HG02763 (cell line): ENCODE results near the gene ANK3.
"Not testable (repeated sequence)": the region's sequence is repeated elsewhere in the genome, so short reads cannot be mapped to it uniquely, and the experiment has no call there.

Experiments
- ATAC-seq: cut with Tn5 transposase; IDR thresholded peaks from one replicate; pipeline ENCODE4 v1.9.1; 2021; ENCODE audit warnings: mild to moderate bottlenecking, moderate library complexity; ENCODE audit not compliant: unreplicated experiment

Gene ANK3

DNA sequence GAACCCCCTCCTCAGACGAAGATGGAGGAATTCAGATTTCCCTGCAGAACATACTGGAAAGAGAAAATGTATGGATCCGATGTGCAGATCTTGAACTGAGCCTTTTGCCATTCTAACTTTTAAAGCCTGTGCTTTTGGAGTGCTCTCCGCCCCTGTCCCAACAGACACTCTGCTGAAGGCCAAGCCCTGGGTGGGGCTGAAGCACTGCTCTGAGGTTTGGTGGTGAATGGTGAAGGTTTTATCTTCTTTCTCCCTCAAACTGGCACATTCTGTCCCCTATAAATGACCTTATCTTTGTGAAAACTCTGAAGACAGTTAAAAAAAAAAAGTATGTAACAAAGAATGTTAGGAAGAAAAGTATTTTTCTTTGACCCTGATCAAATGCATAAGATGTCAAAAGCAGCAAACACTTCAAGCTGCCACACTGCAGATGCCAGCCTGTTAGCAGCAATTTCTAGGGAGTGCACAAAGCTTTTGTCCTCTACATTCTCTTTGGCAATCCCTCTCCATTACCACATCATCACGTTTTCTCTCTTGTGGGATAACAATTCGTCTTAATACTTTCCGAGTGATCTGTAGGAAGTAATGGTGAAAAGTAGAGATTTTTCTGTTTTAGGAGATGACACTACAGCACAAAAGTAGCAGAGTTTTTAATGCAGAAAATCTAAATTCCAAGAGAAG is 346.0 kb downstream of the ANK3 start:
- ATAC-seq: no peak

DNA sequence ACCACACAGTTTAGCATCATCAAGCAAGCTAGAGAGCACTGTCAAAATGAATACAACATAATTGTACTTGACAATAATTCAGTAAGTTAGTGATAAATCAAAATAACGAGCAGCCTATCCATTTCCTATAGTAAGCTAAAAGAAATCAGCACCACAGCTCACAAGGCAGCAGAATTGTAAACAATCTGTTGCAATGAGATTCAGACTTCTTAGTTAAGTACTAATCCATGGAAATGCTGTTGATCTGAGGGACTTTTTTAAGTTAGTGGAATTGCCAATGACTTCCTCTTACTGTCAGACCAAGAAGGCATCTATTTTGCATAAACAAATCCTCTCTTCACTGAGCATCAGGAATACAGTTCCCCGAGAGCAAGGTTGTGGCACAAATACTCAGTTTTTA is 346.8 kb downstream of the ANK3 start:
- no peak for ATAC-seq

DNA sequence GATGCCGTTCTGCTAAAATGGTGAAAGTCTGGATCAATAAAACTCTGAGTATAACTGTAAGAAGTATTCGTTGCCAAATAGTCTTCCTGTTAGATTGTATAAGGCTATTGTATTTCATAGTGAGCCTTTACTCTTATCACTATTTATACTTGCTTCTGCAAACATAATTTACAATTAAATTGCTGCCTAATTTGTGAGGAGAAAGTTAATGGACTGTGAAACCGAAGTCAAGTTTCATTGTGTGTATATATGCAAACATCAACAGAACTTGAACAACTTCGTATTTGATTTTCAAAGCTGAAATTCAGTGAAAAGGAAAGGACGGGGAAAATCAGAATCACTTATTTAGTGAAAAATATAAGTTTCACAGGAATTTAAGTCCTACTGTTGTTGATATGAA is 347.4 kb downstream of the ANK3 start:
- no peak for ATAC-seq

DNA sequence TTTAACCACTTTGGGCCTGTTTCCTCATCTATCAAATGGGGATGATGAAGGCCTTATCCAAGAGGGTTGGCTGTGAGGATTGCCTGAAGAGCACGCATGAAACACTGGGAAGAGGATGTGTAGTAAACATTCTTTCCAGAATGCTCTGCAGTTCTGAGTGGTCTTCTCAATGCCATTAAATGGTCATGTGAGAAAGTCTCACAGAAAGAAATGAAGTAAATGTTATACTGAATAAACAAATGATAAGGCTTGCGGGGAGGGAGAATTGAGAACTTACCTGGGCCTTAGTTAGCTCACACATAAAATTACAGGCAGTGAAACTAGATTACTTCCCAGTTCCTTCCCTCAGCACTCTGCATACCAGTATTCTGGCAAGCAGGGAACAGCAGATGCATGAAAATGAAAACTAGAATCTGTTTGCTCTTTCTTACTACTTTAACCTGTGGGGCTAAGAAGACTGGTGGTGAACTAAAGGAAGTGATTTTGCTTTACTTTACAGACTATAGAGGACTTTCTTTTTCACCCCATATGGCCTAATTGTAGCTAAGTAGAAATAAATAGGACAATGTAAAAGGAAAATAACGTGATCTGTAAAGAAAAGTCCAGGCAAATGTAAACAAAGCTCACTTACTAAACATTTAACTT is 348.1 kb downstream of the ANK3 start:
- no peak for ATAC-seq

DNA sequence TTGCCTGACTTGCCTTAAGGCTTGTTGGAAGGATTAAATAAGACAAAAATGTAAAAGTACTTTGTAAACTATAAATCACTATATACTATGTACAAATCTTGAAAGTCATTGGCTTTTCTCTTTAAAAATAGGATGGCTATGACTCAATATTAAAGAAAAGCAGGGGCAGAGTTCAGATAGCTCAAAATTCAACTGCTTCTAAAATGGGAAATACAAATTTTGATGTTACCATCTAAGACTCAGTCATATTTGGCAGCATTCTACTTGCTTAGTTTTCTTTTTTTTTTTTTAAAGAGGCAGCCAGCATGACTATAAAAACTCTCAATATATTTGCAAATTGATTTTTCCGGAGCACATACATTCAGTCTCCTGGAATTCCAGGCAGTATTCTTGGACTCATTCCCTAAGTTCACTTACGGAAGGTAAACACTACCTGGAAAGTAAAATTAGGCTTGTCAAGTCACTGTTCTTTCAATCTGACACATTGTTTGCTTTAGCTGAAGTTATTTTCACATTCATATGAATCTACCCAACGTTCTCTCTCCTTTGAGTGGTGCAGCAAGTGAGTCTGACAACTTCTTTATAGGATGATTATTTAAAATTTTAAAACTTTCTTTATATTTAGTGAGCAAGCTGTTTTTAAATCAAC is 349.5 kb downstream of the ANK3 start:
- ATAC-seq: no peak

DNA sequence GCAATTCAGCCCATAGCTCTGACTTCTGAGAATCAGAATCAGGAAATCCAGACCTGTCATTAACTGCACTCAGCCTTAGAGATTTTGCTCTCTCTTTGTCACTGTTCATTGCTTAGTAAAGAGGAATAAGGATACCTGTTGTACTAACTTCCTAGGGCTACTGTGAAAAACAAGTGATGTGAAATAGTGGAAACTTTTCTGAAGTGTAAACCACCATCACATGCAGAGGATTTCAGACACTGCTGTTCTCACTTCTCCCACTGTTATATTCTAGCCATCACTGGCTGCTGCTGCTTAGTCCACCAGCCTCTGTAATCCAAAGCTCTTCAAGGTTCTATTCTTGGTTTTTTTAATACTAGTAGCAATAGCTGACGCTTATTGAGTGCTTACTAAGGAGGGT is 353.7 kb downstream of the ANK3 start:
- ATAC-seq: no peak

DNA sequence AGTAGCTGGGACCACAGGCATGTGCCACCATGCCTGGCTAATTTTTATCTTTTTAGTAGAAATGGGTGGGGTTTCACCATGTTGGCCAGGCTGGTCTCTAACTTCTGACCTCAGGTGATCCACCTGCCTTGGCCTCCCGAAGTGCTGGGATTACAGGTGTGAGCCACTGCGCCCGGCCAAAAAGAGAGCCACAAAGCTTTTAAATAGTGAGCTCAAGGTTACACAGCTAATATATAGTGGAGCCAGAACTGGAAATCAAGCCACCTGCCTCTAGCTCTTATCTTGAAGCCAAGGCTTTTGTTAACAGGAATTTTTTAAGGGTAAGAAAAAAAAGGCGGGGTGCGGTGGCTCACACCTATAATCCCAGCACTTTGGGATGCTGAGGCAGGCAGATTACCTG is 354.3 kb downstream of the ANK3 start:
- ATAC-seq: not testable (repeated sequence)

DNA sequence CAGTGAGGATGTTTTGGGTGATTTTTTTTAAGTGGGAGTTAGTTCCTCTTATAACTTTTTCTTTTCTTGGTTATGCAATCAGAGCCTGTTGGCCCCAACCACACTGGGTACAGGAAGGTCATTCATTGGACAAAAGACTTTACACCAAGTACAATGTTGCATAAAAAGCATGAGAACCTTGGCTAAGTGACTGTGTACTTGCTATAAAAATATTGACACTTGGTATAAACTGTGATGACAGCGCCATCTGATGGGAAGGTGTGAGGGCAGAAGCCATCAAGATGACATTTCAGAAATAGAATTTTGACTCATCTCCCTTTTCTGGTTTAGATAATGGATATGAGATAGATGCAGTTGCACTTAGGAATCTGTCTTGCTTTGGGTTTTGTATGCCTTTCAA is 357.0 kb downstream of the ANK3 start:
- ATAC-seq: no peak

DNA sequence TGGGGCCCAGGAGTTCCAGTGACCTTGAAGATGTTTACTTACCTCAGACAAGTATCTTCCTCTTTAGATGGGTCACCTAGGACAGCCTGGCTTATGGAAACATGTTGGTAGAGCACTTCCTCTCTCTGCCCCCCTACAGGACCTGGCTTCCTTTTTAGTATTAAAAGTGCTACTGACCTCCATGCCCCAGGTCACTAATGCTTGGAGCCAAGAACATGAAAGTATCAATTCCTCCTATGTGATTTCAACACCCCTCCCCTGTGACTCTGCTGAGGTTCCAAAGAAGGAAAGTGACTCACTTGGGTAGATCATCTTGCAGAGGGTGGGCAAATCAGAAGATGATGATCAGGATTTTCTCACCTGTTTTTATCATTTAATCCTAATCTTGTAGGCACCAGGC is 358.0 kb downstream of the ANK3 start:
- ATAC-seq: peak; percentile 72

DNA sequence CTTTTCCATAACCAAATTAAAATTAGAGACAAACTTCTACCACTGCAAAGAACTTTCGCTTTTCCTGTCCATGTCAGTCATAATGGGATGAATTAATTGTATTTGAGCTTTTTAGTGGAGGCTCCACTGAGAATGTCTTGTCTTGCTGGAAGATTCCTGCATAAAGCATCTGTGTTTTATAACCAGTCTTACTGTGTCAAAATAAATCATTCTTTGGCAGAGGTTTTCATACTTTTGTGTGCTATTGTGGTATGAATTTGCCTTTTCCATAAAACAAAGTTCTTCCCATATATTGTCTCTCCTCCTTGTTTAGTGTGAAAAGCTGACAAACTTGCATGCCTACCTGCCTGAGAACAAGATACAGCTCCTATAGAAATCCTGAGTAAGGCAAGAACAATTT is 358.5 kb downstream of the ANK3 start:
- ATAC-seq: no peak

DNA sequence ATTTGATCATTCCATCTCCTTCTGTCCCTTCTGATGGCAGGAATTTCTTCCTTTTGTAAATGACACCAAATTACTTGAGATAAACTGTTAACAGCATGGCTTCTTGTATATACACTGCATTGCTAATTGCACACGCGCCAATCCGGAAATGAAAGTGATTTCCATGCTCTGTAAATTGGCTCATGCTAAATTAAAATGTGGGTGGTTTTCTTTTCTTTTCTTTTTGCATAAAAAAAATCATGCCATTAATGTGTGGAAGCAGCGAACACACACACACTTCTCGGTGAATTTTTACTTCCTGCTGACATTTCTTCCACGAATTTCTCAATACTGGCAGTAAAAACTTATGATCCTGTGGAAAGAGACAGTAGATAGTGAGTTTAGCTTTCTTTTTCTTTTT is 360.2 kb downstream of the ANK3 start:
- no peak for ATAC-seq

DNA sequence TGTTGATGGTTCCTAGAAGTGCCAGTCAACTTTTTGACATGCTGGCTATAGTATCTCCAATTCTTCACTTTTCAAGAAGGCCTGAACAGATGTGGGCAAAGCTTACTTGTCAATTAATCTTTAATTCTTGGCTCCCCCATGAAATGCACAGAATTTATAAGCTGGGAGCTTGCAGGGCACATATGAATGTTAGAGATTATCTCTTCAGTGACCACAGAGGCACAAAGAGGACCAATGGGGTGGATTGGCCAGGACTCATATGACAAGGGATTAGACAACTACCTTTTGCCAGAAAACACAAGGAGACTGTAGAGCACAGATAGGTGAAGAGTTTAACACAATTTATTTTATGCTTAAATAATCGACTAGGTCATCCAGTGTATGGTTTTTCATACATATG is 361.6 kb downstream of the ANK3 start:
- no peak for ATAC-seq

DNA sequence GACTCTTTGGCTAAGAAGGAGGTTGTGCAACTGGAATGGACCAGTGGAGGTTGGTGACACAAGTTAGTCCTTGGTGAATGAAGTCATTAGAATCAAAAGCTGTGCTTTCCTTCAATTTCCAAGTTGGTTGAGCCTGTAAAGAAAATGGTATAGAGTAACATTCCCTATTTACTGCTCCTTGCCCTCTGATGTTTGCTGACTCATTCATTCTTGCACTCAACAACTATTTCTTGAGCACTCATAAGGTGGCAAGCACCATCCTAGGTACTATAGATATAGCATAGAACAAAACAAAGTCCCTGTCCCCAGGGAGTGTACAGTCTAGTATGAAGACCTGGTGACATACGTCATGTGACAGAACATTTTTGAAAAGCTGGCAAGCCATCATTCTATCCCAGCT is 364.4 kb downstream of the ANK3 start:
- no peak for ATAC-seq

DNA sequence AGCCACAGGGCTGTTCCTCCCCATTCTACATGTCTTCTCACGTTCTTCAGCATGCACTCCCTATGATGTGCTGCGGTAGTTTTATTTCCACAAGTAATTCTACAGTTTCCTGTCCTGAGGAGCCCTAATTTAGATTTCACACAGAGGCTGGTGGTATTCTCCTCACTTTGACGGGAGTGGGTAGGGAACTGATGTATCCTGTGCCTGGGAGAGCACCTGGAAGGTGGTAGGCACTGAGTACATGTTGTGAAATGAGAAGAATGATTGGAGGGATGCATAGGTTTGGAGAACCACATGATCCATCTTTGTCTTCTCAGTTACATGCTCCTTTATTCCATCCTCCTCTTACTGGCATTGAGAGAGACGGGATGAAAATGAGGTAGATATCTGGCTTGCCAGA is 365.2 kb downstream of the ANK3 start:
- ATAC-seq: no peak

DNA sequence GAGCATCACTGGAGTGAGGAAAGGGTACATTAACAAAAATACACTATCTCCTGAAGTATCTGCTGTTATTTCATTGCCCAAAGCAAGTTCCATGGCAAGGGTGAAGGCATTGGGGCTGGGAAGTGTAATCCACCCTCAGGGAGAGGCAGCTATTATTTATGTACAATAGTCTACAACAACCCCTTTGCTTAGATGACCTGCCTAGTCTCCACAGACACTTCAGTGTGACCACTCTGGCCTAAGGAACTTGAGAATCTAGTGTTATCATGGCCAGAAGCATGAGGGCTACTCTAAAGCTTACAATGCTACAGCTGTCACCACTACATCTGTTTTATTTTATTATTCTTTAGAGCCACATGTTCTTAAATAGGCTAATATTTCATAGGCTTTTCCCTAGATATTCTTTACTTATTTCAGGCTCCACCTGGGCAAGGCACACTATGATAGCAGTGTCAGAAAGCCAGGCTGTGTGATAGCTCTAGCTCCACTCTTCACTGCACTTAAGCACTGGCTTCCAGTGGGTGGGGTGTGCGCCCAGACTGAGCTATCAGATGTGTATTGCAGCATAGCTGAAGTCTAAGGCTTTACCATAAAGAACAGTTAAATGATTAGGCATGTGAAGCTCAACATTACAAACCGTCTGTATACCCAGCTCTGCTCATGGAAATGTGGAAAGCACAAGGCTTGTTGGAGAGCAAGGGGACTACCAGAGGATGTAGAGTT is 366.4 kb downstream of the ANK3 start:
- ATAC-seq: no peak

DNA sequence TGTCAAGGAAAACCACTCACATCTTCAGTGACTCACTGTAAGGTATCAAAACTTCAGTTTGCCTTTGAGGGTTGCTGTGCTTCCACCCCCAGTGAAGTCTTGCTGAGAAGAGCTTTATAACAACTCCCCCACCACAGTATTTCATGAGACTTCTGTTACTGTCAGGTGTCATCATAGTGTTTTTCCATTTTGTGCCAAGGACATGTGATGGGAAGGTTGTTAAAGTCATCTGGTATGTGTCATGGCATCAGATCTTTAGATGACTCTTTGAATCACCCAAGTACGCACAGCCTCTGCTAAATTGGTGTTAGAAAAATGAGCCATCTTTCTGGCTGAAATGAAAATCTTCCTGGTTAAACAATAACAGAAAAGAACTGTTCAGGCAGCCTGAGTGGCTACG is 368.3 kb downstream of the ANK3 start:
- ATAC-seq: no peak

DNA sequence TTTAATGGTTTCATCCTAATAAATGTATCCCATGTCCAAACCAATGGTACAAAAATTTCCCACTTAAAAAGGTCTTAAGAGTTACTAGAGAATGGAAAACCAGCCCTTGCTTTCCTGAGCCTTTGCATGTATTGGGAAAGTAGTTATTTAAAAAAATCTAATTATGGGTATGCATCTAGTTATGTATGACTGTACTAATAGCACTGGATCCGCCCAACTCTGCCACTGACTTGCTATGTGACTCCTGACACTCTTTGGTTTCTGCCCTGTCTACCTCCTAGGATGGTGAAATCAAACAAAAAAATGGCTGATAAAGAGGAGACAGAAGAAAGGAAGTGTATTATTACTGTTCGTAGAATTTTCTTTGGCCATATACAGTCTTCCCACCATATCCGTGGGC is 372.9 kb downstream of the ANK3 start:
- no peak for ATAC-seq

DNA sequence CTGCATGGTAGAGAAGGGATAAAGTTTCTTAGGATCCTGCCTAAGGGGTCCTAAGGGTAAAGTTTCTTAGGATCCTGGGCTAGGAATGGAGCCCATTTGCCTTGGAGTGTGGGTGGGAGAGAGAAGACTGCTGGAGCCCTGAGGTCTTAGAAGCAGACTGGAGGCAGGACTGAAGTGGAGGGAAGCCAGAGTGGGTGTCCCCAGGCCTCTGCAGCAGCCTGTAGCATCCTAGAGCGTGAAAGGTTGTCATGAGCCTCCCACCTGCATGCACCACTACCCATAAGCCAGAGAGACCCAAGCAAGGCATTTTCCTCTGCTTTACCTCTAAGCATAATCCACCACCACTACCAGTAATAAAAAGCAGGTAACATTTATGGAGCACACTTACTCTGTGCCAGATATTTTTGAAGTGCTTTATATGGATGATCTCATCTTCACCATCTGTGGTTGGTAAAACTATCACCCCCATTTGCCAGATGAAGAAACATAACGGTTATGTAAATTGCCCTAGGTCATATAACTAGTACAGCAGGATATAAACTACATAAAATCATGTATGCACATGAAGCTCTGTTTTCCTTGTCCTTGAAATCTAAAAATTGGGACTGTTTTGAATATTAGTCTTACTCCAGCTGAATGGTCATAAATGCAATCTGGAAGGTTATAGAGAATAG is 379.8 kb downstream of the ANK3 start:
- ATAC-seq: no peak

DNA sequence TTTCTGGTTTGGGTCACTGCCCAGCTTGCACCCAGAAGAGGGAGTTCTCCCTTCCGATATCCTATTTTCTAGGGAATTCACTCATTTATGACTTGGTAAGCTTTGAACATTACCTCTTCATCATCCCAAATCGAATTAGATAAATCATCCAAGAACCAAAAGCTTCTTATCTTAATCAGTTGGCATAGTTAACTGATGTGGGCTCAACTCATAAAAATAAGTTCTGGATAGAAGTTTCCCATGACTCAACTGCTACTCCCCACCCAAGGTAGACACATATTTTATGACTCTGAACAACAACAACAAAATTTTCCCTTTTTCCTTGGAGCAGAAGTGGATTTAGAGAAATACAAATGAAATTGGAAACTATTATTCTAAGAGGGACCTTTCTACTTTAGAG is 380.4 kb downstream of the ANK3 start:
- no peak for ATAC-seq

DNA sequence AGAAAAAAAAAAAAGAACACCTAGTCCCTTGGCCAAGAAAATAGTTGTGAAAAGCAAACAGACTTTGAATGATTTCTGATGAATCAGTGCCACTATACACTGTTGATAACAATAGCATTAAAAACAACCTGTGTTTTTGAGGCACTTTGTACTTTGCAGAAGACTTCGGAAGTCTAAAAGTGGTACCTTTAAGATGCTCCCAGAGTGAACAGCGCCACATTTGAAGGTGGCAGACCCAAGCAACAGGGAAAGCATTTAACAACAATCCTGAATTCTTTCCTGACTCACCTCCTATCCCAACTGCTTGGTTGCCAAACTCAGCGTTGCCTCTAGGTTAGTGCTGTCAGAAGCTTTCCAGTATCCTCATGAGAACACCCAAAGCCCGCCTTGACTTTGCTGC is 380.9 kb downstream of the ANK3 start:
- ATAC-seq: no peak

DNA sequence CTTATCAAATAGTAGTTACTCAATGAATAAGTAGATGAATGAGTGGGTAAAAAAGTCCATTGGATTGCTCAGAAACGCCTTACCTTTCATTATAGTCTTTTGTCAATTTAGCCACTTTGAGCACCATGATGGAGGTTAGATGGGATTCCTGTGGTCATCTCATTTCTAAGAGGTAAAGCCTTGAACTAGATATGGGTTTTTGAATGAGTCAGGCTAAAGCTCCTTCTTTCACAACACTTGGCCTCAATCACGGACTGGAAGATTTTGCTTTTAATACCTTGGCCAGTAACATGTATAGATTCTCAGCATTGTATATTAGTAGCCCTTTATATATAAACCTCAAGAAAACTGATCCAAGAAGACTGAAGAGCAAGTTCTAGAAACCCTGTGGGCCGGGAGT is 383.6 kb downstream of the ANK3 start:
- no peak for ATAC-seq
